ENCODE results near the gene WWOX. TPM values are rescaled to one million over a fixed set of nuclear protein-coding genes. Genes with fewer than 3 reads are reported as not detected.

The WWOX gene
- total and polyA plus RNA-seq, 2 donors (not counting 3 experiments of a cell fraction or from before 2014, with no cell fraction given): 6.2 to 12.5 TPM

DNA sequence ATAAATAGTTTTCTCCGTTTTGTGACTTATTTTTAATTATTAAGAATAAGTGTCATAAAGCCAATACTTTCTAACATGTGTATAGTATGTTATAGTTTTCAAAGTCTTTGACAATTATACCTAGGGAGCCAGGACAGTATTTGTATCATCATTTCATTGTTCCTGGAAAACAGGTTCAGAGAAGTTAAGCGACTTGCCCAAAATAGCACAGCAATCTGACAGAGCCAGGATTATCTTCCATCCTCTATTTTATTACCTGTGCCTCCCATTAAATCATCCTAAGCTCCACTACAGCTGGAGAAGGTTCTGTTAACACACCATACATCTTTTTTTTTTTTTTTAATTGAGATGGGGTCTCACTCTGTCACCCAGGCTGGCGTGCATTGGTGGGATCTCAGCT, 782.7 kb downstream of the WWOX start:
- dilution Hi-C loops (cut with MboI; ENCODE audit: extremely low pct_ligation_motif_present, low sequenced_read_pairs): no loop called here
- ChIA-PET POLR2A (no interaction called here), CTCF (no interaction called here)
- no peak for TF ChIP-seq POLR2A (IDR thresholded peaks at IDR 0.05; ENCODE audit: low read depth, low read length)
- TF ChIP-seq, protein P1, sequence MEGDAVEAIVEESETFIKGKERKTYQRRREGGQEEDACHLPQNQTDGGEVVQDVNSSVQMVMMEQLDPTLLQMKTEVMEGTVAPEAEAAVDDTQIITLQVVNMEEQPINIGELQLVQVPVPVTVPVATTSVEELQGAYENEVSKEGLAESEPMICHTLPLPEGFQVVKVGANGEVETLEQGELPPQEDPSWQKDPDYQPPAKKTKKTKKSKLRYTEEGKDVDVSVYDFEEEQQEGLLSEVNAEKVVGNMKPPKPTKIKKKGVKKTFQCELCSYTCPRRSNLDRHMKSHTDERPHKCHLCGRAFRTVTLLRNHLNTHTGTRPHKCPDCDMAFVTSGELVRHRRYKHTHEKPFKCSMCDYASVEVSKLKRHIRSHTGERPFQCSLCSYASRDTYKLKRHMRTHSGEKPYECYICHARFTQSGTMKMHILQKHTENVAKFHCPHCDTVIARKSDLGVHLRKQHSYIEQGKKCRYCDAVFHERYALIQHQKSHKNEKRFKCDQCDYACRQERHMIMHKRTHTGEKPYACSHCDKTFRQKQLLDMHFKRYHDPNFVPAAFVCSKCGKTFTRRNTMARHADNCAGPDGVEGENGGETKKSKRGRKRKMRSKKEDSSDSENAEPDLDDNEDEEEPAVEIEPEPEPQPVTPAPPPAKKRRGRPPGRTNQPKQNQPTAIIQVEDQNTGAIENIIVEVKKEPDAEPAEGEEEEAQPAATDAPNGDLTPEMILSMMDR (IDR thresholded peaks at IDR 0.05; ENCODE audit: extremely low read depth in 1 of 2, insufficient read depth in 1 of 2, low read depth in 1 of 2, low read length in 2 of 2): no peak
- no peak for TF ChIP-seq GATA2 (IDR thresholded peaks at IDR 0.05; ENCODE audit: insufficient read depth, insufficient read length, low read depth, low read length)
- no peak for TF ChIP-seq JUN (IDR thresholded peaks at IDR 0.05; ENCODE audit: borderline replicate concordance, insufficient read depth, insufficient read length, low read depth)
- no peak for TF ChIP-seq EZH2 (IDR thresholded peaks at IDR 0.05; ENCODE audit: borderline replicate concordance, low read depth, low read length, severe bottlenecking)
- no peak for TF ChIP-seq FOS (IDR thresholded peaks at IDR 0.05; ENCODE audit: borderline replicate concordance, insufficient read depth, low read length)
- TF ChIP-seq, protein P2, sequence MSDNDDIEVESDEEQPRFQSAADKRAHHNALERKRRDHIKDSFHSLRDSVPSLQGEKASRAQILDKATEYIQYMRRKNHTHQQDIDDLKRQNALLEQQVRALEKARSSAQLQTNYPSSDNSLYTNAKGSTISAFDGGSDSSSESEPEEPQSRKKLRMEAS (IDR thresholded peaks at IDR 0.05; ENCODE audit: insufficient read depth, insufficient read length): no peak
- TF ChIP-seq MYC (IDR thresholded peaks at IDR 0.05; ENCODE audit: low read depth, low read length): no peak
- TF ChIP-seq POLR2AphosphoS5 (IDR thresholded peaks at IDR 0.05; ENCODE audit: insufficient read depth, low read depth, low read length): no peak
- DNase-seq (ENCODE audit: low read depth, low spot score): no peak
- Histone ChIP-seq H3K27ac (ENCODE audit: insufficient read depth, low read depth, low read length) (no peak overlapping the region), H3K4me3 (replicated peaks in 1 of 3; ENCODE audit: insufficient read depth in 1 of 3, low read depth in 1 of 3, low read length in 3 of 3) (no peak overlapping the region), H3K9me3 (replicated peaks; ENCODE audit: control insufficient read depth, insufficient read depth, low read length) (peaks cover 2% of the 10 kb centered on the region), H3K36me3 (ENCODE audit: control insufficient read depth in 2 of 2, extremely low read depth in 1 of 2, insufficient read depth in 2 of 2, low read length in 2 of 2) (no peaks in the 10 kb centered on the region), H3K27me3 (ENCODE audit: control insufficient read depth in 2 of 2, insufficient read depth in 2 of 2, low read length in 2 of 2) (no peaks in the 10 kb centered on the region), H3K4me2 (ENCODE audit: insufficient read depth, low read length) (no peak overlapping the region), H4K20me1 (replicated peaks; ENCODE audit: control insufficient read depth, extremely low read depth, insufficient read depth, low read length) (no peaks in the 10 kb centered on the region), H3K79me2 (ENCODE audit: control insufficient read depth, insufficient read depth, low read length) (no peaks in the 10 kb centered on the region), H3K9me1 (replicated peaks; ENCODE audit: control insufficient read depth, extremely low read depth, insufficient read depth, low read length) (no peaks in the 10 kb centered on the region), H3K9ac (replicated peaks; ENCODE audit: extremely low read depth, insufficient read depth, low read length) (no peak overlapping the region), H3K4me1 (ENCODE audit: control insufficient read depth, extremely low read depth, insufficient read depth, low read length) (no peaks in the 10 kb centered on the region), H2AFZ (ENCODE audit: low read depth, low read length) (no peak overlapping the region)
- BruUV-seq (replicated peaks): no TSS peak
- no peak for FAIRE-seq
- intact Hi-C loops (cut with micrococcal nuclease): no loop called here
